ENCODE results near the gene PRKAR1B.

PRKAR1B gene

DNA sequence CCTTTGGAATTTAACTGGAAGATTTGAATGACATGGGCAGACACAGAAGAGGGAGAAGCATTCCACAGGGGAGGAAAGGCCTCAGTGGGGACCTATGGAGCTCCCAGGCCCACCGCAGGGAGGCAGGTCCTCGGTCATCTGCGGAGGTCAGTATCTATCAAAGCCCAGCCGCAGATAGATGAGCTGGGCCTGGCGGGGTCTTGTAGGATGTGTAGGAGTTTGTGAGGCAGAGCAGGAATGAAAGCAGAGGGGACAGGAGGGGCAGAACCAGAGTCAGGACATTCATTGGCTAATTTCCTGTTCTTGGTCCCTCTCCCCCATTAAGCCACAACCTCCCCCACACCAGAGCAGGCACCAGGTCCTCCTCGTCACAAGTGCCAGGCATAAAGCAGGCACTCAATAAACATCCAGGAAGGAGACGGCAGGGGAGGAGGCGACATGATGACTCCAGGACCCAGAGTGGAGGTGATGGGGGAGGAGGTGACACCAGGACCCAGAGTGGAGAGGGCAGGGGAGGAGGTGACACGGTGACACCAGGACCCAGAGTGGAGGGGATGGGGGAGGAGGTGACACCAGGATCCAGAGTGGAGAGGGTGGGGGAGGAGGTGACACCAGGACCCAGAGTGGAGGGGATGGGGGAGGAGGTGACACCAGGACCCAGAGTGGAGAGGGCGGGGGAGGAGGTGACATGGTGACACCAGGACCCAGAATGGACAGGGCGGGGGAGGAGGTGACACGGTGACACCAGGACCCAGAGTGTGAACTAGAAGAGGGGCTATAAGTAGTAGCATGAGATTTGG lies 123.7 kb downstream of the PRKAR1B start:
- DNase-seq (ENCODE audit: low spot score): no peak

DNA sequence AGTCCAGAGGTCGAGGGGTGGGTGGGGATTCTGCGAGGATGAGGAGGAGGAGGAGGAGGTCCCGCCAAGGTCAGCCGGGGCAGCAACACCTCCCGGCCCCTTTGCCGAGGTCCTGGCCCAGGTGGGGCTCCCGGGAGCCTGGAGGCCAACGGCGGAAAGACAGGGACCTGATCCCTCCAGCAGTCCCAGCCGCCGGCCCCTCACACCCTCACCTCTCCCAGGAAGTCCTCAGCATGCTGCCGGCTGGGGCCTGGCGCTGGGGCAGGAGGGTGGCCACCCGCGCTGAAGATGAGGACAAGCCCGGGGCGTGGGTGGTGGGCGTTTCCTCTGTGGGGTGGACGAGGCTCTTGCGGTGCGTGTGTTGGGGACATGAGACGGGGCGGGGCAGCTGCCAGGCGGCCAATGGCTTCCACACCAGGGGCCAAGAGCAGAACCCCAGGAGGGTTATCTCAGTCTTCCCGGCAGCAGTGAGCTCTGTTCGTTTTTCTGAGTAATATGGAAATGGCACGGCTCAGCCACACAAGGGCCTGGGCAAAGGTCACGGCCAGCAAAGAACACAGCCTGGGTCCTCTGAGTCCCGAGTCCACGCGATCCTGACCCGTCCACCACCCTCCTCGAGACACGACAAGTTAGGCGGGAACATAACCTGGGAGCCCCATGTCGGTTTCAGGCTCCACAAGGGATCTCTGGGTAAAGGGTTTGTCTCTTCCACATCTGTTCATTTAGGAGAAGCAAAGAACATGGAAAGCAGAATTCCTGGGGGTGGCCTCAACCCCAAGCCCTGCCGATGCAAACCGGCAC lies 124.5 kb downstream of the PRKAR1B start:
- DNase-seq (ENCODE audit: low spot score): no peak

DNA sequence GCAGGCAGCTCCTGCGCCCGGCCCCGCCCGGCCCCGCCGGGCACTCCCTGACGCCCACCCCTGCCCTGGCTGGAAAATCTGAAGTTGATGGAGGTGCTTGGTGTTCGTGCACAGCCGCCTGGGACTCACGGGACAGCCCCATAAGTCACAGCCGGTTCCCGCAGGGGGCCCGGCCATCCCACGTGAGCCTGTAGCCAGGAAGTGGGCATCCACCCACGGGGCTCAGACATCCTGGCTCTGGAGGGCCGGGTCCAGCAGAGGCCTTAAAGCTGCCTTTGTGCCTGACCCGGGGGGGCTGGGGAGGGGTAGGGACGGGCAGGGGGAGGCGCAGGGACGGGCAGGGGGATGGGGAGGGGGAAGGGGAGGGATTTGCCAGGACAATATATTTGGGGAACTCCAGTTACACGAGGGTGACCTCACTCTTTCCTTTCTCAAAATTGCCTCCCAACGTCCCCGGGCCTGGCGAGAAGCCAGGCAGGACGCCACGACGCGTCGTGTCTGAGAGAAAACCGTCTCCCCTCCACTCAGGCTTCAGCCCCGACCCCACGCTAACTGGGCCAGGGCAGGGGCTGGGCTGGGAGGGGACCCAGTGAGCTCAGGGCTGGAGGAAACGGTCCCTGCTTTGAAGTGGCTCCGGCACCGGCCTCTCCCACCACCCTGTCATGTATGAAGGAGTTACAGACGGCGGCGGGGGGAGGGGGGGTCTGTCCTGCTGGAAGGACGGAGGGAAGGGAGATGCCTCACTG lies 125.3 kb downstream of the PRKAR1B start:
- no peak for DNase-seq (ENCODE audit: low spot score)

DNA sequence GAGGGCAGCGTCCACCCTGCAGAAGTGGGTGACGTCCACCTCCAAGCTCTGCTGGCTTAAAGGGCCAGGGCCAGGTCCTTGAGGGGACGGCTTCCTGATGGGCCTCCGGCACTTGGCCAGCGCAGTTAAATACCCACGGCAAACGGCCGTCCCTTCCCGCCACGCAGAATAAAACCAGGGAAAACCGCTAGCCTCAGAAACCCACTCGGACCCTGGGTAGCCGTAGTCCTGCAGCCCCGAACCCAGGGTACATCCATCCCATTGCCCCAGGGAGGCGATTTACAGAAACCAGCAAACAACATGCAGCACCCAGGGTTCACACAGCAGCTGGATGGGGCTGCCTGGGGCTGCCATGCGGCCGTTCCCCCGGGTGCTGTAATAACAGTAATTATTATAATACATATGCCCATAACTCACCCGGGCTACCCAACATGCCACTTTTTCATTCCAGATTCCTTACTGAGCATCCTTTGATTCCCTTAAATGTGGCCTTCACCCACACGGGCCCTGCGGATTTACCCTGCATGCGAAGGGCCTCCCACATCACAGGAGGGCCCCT lies 126.0 kb downstream of the PRKAR1B start:
- no peak for DNase-seq (ENCODE audit: low spot score)

DNA sequence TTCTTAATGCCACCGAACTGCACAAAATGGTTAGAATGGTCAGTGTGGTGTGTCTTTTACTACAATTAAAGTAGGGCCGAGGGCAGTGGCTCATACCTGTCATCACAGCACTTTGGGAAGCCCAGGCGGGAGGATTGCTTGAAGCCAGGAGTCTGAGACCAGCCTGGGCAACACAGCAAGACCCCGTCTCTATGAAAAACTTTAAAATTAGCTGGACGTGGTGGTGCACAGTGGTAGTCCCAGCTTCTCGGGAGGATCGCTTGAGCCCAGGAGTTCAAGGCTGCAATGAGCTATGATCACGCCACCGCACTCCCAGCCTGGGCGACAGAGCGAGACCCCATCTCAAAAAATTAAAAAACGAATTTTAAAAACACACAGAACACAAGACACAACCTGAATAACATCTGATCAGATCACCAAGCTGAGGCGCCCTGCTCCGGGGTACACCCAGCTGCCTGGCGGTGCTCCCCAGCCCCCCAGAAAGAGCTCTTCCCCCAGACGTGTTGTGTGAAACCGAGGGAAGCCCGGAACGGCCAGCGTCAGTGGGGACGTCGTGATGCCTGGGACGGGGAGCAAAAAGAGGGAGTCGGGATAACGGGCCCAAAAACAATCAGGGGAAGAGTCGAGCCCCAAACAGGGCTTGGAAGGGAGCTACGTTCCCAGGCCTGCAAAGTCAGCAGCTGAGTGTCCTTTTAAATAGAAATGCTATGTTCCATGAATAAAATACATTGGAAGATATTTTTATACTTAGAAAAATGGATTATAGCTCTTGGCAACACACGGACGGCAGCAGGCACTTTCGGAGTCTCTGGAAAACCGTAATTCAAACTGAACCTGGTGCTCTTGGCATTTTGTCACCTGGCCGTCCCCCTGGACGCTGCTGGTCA lies 126.7 kb downstream of the PRKAR1B start:
- no peak for DNase-seq (ENCODE audit: low spot score)

DNA sequence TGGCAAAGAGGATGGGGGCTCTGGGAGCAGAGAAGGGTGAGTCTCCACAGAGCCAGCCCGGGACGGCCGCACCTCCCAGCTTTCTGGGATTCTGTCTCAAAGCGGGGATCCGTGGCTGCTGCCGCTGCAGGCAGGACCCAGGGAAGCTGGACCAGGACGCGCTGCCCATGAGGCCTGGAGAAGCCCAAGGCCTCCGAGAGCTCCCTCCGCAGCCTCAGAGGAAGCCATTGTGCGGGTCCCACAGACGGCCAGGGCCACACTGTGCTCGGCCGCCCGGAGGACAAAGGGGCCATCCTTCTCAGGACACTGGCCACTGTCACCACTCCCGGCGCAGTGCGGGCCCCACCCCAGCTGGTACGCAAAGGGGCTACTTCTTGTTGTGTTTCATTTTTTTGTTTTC lies 128.2 kb downstream of the PRKAR1B start:
- DNase-seq (ENCODE audit: low spot score): no peak

DNA sequence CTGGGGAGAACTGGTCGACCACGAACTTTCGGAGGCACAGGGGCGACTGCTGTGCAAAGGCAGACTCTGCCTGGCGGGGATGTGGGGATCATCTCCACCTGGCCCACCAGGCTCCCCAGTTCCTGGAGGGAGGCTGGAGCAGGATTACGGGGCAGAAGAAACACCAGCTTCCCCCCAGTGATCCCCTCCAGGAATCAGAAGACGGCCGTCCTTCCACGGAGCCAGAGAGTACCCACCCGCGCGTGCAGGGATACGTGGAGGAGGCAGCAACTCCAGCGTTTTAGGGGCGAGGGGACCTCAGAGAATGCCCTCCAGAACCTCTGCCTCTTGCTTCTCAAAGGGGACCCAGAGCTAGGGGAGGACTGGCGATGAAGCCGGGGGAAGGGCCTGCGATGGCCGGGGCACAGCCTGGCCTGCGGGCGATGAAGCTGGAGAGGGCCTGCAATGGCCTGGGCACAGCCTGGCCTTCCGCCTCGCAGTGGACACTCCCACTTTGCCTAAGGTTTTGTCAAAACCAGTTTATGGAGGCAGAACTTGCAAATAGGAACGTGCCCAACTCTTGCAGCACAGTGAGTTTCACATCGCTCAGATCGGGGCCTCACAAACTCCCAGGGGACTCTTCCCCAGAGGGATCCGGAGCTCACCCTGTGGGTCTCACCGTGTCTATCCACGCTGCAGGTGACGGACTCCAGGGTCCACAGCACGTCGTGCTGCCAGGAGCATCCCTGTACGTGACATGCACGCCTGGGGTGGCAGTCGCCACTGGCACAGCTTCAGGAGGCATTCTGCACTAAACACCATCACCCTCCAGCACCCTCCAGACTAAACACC lies 129.5 kb downstream of the PRKAR1B start:
- no peak for DNase-seq (ENCODE audit: low spot score)

DNA sequence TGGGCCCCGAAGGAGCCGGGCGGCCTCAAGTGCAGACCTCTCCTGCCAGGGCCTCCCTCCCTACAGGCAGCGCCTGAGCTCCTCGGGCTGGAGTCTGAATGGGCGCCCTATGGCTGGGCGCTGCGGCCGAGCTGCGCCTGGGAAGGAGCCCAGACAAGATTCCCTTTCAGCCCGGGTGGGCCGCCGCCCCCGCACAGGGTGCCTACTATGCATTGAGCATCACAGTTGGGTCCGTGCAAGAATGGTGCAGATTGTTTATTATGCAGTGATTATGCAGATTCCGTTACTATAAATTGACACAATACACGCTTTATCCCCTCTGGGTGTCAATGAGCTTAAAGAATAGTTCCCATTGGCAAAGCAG lies 130.3 kb downstream of the PRKAR1B start:
- DNase-seq (ENCODE audit: low spot score): no peak

DNA sequence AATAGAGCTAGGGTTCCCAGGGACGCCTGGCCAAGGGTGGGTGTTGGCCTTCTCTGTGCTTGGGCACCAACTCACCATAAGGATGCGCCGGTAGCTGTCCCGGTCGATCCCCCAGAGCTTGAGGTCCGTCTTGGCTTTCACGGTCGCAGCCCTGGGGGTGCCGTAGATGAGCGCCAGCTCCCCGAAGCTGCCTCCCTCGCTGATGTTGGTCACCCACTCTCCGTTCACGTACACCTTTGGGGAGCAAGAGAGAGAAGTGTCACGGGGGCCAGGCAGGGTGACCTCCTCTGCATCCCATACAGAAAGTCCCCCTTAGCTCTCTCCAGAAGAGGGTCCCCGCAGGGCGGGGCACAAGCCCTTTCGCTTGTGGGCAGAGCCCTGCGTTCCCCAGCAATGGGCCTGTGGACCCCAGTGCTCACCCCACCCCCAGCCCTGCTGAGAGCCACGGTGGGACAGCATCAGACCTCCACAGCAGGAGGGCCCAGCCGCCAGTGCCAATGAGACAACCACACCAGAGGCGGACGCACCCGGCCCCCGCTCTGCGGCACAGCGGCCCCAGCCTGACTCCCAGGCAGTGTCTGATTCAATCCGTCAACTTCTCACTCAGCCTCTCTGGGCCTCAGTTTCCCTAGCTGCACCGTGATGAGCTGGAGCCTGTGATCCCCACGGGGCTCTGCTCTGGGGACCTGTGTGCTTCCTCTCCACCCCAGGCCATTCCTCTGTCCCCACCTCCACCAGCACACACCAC lies 130.8 kb downstream of the PRKAR1B start:
- no peak for DNase-seq (ENCODE audit: low spot score)

DNA sequence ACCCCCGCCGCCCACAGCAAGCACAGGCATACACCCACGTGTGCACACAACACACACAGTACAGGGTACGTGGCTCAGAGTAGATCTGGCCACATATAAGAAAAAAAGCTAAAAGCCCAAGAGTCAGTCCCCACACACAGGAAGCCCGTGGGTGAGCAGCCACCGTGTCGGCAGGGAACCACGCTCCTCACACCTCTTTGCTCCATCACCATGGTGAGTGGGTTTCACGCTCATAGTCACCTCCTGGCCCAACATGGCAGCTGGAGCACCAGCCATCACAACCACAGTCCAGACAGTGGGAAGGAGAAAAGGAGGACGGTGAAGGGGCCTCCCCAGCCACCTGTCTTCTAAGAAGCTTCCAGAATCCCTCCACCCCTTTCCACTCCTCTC lies 131.5 kb downstream of the PRKAR1B start:
- no peak for DNase-seq (ENCODE audit: low spot score)

DNA sequence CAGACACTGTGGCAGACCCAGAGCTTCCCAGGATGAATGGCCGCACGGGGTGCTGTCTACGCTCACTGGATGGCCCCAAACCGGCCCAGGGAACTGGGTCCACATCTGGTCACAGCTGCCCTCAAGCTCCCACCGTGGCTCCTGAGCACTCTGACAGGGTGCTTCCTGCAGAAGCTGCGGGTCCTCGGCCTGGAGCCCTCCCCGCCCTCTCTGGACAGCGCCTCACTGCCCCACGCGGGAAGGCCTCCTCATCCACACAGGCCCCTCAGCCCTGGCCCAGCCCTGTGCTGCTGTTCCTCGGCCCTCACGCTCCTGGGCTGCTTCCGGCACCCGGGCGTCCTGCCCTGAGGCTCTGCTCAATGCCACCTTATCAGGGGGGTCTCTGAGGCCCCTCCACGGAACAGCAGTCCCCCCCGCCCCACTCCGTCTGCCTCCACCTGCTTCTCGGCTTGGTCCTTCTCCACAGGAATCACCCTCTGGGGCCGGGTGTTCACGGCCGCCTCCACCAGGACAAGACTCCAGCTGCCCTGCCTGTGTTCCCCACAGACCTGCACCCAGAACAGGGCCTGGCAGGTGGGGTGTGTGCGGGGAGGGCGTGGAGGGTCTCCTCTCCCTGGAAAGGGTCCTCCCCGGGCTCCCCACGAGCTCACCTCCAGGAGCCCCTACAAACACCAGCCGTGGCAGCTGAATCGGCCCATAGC lies 132.0 kb downstream of the PRKAR1B start:
- no peak for DNase-seq (ENCODE audit: low spot score)

DNA sequence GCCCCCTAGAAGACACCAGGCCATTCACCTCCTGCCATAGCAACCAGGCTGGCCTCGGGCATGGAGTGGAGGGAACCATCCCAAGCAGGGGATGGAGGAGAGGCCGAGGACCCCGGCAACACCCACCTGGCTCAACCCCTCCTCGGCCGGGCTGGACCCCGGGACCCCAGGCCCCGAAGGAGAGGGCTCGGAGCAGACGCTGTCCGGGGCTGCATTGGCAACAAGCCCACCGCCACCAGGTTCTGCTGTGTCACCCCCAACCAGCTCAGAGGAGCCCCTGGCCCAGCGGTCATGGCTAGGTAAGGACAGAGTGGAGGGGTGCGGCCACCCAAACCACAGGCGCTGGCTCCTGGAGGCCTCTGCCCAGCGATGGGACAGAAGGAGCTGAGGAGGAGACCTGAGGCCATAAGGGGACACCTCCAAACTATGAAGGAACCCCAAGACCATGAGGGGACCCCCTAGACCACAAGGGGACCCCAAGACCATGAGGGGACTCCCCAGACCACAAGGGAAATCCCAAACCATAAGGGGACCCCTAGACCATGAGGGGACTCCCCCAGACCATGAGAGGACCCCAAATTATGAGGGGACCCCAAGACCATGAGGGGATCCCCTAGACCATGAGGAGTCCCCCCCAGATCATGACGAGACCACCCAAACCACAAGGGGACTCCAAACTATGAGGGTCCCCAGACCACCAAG lies 132.7 kb downstream of the PRKAR1B start:
- DNase-seq (ENCODE audit: low spot score): no peak

DNA sequence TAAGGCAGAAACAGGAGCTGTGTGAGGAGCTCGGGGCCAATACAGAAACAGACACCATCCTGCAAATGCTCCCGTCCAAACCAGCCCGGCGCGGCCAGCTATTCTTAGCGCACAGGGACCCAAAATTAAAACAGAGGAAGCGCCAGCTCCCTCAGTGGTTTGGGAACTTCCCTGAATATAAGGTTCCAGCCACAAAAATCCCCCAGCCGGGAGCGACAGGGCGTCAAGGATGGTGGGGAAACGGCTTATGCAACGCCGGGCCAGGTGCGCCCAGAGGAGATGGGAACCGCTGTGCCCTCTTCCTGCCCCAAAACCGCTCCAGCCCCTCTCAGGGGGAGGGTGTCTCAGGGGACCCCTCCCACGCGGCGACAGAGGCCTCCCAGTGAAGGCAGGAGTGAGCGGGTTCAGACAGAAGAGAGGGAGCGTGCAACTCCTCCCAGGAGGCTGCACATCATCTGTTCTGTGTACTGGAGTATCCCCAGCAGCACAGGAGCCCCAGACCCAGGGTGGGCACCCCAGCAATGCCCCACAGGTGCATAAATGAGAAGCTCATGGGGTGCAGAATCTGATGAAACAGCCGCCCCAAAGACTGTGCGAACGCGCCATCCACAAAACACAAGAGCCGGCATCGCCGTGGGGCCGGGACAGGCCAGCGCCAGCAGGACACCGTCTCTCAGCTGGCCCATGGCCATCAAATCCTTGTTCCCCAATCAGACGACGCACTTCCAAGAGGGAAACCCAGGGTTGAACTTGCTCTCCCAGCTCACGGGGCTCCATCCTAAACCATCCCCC lies 133.6 kb downstream of the PRKAR1B start:
- no peak for DNase-seq (ENCODE audit: low spot score)

DNA sequence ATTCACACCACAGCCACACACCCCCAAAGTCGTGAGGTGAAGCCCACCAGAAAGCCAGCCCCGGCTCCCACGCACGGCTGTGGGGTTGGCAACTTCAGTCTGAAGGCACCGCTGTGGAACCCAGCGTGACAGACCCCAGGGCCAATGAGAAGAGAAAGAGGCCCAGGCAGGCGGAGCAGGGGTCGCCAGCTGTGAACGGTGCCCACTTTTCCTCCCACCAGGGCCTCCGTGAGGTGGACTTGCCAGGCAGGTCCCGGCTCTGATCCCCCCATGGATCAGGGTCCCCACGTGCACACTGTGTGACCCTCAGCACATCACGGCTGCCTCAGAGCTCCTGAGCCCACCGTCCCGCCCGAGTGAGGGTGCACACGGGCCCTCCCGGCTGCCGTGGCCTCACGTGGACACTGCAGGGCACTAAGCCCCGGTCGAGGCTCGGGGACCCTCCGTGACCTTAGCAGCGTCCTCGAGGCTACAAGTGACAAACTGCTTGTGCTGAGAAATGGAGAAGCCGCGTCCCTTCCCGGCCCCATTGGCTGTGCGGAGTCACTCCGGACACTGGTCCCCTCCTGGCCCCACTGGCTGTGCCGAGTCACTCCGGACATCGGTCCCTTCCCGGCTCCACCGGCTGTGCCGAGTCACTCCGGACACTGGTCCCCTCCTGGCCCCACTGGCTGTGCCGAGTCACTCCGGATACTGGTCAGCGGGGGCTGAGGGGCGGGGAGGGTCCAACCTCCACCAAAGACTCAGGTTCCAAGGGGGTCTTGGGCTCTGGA lies 135.0 kb downstream of the PRKAR1B start:
- DNase-seq (ENCODE audit: low spot score): no peak

DNA sequence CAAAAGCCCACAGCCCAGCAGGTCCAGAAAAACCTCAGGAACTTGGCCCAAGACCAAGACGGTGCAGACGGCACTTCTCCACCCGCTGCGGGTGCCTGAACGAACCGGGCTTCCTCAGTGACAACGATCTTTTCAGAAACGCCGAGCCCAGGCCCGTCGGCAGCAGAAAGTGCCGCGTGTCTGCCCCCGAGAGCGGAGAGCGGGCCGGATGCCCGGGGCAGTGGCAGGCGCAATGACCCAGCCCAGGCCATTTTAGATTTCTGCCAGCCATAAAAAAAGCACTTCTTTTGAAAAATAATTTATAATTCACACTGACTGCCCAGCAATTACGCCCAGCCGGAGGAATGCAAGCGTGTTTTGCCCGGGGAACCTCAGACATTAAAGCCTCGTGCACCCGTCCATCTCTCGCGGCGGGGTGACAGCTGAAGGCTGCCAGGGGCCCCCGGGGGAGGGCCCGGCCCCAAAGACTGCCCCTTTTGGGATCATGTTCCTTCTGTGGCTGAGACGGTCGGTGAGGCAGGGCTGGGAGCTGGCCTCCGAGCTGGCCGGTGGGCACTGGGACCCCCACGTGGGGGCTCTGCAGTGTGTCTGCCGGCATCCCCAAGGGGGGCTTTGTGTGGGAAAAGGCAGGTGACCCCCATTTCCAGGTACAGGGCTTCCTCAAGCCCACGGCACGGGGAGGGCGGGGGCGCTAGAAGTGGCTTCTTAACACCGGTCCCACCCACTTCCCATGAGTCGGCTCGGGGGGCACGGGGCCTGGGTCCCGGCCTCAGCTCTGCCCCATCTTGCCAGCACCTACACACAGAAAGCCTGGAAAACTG lies 136.1 kb downstream of the PRKAR1B start:
- no peak for DNase-seq (ENCODE audit: low spot score)
